NCI-H460 (cell line): Measurements from ENCODE around the gene NAA30. TPM values are rescaled to one million over a fixed set of nuclear protein-coding genes. Genes with fewer than 3 reads are reported as not detected.

Experiments
- DNase-seq: peaks from one replicate; pipeline ENCODE4 v3.0.0-alpha.2; 2016; ENCODE audit warnings: low read depth; ENCODE audit errors: extremely low read depth
- total RNA-seq: library from RNA; depleted of rRNA; stranded (reverse); fragments of >200 nt; shearing (Covaris generic); gene quantifications from 2 replicates; pipeline ENCODE4 v1.2.3, GENCODE V29; 2014

NAA30 gene
- total RNA-seq, 1 experiment from 2014 or later, result 32.7 TPM

DNA sequence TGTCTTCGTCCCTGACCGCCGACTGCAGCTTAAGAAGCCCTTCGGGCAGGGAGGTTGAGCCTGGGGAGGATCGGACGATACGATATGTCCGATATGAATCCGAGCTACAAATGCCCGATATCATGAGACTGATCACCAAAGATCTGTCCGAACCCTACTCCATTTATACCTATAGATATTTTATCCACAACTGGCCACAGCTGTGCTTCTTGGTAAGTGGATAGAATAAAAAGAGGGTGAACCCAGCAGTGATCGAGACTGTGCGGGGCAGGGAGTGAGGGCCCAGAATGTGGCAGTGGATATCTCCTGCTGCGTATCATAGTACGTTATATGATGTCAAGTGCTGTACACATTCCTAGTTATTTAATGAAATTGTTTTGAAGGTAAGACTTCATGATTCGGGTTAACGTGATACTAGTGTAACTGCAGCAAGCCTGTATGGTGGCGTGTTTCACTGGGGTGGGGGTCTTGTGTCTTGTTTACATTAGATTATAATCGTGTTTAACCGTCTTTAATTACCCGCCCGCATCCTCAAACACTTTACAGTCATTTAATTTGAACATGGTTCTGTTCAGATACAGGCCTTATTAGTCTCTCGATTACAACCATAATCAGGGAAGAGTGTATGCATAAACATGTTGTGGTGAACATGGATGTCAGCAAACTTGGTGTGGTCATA lies 1.3 kb downstream of the NAA30 start:
- no peak for DNase-seq

DNA sequence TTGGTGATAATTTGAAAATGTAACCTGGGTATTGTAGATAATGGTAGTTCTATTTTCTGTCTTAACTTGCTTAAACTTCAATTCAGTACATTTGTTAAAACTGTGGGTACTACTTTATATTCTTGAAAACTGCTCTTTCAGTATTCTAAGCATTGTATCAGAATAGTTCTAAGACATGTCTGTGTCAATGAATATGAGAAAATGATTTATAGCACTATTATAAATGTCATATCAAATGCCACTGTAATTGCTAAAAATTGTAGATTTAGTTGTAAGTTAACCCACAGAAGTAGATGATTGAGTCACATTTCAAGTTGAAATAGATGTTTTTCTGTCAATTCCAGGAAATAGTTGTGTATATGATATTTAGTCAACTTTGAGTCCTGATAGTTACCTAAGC lies 2.4 kb downstream of the NAA30 start:
- DNase-seq, result no peak

DNA sequence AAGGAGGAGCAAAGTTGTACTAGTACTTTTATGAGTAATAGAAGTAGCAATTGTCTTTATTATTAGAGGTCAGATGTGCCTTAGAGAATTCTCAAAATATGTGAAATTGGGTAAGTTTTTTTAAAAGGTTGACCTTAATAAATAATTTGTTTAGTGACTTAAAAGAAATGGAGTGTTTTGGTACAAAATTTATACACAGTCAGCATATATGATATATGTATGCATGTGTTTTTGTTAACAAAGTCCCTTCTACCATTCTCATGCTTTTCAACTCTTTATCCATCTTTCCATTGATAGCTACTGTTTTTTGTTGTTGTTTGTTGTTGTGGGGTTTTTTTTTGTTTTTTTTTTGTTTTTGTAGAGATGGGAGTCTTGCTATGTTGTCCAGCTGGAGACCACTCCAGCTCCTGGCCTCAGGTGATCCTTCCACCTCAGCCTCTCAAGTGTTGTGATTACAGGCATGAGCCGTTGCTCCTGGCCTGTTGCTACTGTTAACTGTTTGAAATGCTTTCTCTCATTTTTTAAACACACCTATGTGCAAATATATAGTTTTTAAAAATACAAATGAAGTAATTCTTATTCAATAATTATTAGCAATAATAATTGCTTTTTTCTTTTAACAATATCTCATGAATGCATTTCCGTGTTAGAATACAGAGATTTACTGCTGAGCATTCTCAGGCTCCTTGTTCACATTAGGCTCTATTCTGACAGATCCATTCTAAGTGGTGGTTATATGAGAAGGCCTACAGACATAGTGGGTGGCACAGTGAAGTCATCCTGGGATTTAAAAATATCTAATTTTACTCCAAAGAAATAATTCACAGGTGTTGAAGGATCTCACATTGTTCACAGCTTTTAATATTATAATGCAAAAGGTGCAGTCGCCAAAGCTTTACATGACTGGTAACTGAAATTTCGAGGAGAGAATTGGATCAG lies 10.4 kb downstream of the NAA30 start:
- no peak for DNase-seq

DNA sequence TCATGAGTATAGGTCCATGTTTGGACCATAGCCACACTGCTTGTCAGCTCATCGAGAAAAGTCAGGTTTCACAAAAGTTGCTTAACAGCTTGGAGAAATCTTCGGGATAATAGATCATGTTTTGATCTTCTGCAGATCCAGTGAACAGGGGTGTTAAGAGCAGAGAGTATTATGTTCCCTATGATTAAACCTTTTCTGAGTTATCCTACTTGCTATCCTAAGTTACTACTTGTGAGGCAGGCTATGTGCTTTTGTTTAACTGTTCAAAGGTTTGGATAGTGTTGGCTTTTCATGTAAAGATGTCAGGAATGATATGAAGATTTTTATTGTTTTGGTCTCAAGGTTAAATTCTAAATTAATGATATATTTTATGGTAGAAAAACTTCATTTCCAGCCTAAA lies 11.1 kb downstream of the NAA30 start:
- DNase-seq, result no peak

DNA sequence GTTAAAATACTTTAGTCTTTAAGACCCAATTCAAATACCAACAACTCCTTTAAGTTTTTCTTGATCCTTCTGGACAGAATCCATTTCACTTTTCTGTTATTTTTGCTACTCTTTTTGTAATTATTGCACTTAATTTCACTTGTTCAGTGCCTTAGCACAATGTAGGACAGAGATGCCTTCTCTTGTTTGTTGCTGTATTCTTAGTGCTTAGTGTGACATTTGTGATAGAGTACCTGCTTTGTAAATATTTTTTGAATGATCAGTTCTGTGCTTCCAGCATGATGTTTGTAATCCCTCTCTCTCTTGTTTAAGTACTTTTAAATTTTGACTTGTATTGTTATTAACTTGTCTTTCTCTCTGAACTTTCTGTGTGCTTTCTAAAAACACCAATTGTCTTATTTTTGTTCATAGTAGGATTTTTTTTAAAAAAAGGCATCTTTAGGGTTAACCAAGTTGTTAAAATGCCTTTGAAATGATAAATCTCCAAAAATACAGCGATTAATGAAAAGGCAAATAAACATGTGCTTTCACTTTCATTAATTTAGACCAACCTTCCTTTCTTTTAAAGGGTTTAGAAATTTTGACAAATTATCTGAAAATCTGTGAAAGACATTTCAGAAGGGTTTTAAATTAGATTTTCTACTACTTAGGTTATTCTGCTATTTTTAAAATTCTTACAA lies 11.9 kb downstream of the NAA30 start:
- DNase-seq, result no peak

DNA sequence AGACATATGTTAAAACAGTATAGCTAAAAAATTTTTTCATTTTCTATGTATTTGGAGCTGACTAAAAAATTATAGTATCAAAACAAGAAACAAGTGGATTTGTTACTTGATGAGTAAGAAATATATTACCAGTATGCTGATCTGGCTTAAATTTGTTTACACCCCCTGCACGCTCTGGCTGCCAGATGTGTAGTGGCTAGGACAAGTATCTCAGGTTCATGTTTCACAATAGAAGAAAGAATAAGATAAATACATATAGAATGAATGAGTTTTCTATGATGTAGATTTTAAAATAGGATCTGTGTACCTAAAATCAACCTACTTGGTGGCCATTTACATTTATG lies 13.1 kb downstream of the NAA30 start:
- no peak for DNase-seq

DNA sequence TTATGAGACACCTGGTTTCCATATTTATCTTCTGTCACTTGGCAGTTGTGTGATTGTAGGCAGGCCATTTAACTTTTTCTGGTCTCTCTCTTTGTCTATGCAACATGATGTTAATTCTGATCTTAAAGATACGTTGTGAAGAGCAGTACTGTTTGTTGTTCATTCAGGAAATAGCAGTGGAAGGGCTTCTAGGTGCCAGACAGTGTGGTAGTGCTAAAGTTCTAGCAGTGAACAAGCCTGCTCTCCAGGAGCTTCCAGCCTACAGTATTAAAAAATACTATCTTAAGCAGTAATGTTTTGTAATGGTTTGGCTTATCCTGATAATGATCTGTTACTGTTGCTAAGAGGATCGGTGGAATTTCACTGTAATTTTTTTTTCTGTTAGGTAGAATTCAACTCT lies 15.2 kb downstream of the NAA30 start:
- no peak for DNase-seq

DNA sequence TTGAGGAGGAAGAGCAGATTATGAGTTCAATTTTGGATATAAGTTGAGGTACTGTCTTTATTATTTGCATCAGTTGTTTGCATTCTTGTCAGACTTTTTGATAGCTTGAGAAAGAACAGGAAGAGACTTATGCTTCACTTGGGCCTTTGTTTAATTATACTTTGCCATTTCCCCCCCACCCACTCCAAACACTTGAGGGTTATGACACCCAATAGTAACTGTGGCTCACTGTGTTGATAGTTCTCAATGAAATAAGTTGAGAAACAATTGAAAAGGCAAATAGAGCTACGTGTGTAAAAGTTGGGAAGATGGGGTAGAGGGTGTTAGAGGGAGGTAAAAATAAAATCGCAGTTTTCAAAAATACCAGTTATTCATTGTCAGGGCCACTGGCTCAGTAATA lies 17.7 kb downstream of the NAA30 start:
- no peak for DNase-seq

DNA sequence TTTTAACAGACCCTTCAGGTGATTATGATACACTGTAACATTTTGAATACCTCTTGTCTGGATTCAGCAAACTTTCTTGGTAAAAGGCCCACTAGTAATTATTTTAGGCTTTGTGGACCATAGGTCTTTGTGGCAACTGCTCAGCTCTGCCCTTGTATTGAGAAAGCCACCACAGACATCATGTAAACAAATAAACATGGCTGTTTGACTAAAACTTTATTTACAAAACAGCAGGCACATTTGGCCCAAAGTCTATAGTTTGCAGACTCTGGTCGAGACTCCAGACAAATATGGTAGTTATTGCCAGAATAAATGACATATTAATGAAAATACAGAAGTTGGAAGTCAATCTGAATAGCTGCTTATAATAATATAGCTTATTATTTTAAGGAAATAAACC lies 18.2 kb downstream of the NAA30 start:
- no peak for DNase-seq

DNA sequence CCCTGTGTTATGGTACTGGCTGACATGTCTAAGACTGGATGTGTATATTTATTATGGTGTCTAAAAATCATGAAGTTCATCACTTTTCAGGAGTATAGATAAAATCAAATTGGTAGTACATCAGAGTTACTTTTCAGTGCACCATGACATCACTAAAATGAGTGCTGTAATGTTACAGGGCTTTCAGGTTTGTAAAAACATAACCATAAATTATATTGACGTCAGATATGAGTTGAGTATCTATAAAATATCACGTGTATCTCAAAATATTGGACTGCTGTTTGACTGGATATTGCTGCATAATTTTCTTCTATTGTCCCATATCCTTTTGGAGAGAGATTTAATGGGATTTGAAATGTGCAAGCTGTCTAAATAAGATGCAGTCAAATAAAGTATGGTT lies 22.0 kb downstream of the NAA30 start:
- DNase-seq, result no peak

DNA sequence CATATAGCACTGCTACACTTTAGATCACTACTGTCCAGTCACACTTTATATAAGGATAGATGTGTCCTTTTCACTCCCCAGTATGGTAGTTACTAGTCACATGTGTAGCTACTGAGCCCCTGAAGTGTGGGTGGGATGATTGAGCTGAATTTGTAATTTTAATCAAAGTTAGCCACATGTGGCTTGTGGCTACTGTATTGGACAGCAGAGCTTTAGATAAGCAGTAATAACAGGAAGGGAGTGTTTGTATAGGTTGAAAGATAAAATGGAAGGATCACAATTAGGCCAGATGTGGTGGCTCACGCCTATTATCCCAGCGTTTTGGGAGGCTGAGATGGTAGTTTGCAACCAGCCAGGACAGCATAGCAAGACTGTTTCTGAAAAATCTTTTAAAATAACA lies 23.5 kb downstream of the NAA30 start:
- no peak for DNase-seq

DNA sequence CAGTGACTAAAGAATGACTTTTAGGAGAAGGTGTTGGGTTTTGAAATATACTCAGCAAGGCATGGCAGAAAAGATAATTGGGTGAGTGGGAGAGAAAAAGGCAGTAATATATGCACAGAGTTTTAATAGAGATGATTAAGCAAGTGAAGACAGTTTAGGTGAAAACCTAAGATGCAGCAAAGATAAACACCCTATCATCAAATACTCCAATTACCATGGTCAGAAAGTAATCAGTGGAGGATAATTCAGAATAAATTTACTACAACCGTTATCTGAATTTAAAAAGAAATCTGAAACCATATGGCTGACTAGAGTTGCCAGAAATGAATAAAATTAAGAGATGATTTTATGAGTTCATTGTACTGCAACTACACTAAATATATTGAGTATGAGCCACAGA lies 26.8 kb downstream of the NAA30 start:
- DNase-seq, result no peak

DNA sequence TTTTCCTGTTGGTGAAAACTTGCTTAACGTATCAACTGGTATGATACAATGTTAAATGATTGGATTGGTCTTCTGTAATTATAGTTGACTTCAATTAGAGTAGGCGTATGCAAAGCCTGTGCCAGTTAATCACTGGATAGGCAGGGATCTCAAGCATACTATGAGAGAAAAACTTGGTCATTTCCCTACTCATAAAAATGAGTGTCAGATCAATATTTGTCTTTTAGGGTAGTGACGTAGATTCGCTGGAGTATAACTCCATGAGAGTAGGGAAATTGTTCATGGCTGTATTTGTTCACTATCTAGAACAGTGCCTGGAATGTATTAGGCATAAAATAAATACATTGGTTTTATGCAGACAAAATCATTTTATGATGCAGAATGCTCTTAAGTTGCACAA lies 28.6 kb downstream of the NAA30 start:
- no peak for DNase-seq

DNA sequence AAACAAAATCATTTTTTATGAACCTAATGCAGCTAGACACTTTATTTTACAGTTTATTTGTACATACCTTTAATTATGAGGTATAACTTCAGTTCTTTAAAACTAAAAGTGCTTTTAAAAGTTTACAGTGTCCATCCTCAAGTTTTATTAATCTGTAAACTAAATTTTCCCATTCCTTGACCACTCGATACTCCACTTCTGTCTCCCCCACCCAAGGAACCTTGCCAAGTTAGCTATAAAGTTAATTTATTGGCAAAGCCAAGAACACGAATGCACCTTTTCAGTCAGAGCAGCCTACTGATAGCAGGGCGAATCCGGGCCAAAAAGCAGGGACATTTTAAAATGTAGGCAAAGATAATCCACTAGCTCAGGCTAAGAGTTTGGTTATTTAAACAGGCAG lies 29.6 kb downstream of the NAA30 start:
- DNase-seq, result no peak

DNA sequence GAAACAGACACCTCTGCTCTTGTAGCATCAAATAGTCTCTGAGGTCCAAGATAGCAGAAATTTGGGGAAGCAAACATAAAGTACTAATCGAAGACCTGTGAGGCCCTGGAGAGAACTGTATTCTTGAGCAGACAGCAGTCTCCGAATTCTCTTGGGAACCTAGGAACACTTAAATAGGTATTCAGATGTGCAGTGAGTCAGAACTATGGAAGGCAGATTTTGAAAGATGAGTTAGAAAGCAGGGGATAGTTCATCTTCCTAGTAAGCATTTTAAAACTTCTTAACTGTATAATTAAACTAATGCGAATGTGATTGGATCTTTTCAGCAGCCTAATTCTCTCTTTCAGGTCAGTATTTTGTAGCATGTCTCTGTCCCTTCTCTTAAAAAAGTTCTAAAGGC lies 30.6 kb downstream of the NAA30 start:
- DNase-seq, result no peak

DNA sequence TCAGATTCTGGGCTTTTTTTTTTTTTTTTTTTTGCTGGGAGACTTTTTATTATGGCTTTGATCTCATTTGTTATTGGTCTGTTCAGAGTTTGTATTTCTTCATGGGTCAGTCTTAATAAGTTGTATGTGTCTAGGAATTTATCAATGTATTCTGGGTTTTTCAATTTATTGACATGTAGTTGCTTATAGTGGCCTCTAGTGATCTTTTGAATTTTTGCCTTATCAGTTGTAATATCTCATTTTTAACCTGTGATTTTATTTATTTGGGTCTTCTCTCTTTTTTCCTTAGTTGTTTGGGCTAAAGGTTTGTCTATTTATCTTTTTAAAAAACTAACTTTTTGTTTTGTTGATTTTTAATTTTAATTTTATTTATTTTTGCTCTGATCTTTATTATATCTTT lies 45.5 kb downstream of the NAA30 start:
- no peak for DNase-seq

DNA sequence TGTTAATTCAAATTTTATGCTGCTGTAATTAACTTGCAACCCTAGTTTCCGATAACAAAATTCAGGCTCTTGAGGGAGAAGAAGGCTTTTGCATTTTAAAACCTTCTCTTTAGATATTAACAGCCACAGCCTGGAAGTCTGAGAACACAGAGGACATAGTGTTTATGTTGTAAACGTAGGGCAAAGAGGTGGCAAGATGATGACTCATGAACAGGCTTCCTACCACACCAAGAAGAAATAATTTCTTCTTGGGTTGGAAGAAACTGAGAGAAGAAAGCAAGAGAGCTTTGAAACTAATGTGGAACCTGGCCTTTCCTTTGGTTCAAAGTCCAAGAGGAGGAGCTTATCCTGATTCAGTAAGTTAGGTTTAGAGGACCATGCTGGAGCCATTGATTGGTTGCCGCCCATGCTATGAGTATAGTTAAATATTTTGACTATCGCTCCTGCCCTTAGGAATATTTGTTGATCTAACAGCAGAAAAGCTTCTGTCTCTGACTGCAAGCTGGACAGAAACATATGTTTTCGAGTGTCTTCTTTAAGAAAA lies 71.5 kb downstream of the NAA30 start:
- no peak for DNase-seq

DNA sequence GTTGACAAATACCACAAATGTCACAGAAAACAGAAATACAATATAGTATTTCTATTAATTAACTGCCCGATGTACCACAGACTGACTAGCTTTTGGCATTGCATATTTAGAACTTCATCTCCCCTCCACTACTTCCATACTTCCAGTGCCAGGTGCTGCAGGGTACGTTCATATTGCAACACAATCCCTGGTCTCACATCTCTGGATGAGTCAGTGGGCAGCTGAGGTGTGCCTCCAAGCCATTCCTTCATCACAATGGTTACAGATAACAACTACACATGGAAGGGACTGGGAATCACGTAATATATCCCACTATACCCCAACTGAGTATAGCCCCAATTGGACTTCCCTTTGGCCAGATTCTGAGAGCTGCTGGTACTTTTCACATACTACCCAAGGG lies 72.2 kb downstream of the NAA30 start:
- no peak for DNase-seq

DNA sequence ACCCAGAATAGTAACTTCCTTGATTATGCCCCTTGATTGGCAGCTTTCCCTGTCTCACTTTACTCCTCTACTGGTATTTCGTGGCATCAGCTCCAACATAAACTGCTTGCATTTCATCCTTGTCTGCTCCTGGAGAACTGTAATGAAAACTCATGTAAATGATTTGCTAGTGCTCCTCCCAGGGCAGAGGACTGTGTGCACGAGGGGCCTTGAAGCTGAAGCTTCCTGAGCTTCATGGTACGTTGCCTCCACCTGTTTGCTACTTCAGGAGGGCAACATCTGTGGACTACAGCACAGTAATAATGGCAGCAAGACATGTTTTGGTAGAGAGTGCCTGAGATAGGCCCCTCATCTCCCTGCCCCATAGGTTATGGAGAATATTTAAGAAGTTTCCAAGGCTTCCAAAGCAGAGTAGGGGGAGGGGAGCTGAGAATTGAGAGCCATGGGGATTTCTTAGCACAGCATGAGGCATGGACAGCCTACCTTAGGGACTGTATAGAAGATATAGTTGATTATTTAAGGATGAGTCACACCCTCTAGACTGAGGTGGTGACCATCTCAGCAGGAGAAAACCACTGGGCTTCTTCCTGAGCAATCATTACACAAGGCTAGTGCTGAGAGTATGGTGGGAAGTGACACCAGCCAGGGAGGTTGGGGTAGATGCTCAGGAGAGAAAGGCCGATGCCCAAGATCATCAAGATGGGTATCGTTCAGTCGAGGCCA lies 73.8 kb downstream of the NAA30 start:
- DNase-seq, result no peak
